ENCODE results near the gene CNTNAP4. TPM values are rescaled to one million over a fixed set of nuclear protein-coding genes. Genes with fewer than 3 reads are reported as not detected.

Gene CNTNAP4
- total RNA-seq, 1 experiment from 2014 or later = not detected

- DNase-seq = no peak
- intact Hi-C loops (cut with micrococcal nuclease; ENCODE audit: unreplicated experiment) = no loop called here
- no peaks in the 10 kb centered on the region for H4K20me1 ChIP-seq (ENCODE audit: insufficient read depth)
- H3K4me3 ChIP-seq = no peak overlapping the region
- H3K4me1 ChIP-seq (replicated peaks; ENCODE audit: insufficient read depth) = no peaks in the 10 kb centered on the region
- no peaks in the 10 kb centered on the region for H3K9me3 ChIP-seq (ENCODE audit: insufficient read depth, low read depth)
- no TSS peak for BruUV-seq (replicated peaks)
- H3K36me3 ChIP-seq (ENCODE audit: low read depth) = no peaks in the 10 kb centered on the region
- TF ChIP-seq, protein P1, sequence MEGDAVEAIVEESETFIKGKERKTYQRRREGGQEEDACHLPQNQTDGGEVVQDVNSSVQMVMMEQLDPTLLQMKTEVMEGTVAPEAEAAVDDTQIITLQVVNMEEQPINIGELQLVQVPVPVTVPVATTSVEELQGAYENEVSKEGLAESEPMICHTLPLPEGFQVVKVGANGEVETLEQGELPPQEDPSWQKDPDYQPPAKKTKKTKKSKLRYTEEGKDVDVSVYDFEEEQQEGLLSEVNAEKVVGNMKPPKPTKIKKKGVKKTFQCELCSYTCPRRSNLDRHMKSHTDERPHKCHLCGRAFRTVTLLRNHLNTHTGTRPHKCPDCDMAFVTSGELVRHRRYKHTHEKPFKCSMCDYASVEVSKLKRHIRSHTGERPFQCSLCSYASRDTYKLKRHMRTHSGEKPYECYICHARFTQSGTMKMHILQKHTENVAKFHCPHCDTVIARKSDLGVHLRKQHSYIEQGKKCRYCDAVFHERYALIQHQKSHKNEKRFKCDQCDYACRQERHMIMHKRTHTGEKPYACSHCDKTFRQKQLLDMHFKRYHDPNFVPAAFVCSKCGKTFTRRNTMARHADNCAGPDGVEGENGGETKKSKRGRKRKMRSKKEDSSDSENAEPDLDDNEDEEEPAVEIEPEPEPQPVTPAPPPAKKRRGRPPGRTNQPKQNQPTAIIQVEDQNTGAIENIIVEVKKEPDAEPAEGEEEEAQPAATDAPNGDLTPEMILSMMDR (conservative IDR thresholded peaks at IDR 0.05) = no peak
- no peak for TF ChIP-seq EZH2 (IDR thresholded peaks at IDR 0.05; ENCODE audit: low read depth)
- H3F3A ChIP-seq (ENCODE audit: insufficient read depth, low read depth) = no peaks in the 10 kb centered on the region
- H3K27me3 ChIP-seq (ENCODE audit: insufficient read depth, low read depth) = no peaks in the 10 kb centered on the region
- H3K4me2 ChIP-seq = no peak overlapping the region
- H3K79me2 ChIP-seq (ENCODE audit: low read depth) = no peaks in the 10 kb centered on the region
- no peak overlapping the region for H3K27ac ChIP-seq
- H3K9me2 ChIP-seq (ENCODE audit: insufficient read depth) = no peaks in the 10 kb centered on the region
- H2AFZ ChIP-seq = no peak overlapping the region
- POLR2A ChIA-PET (ENCODE audit: unreplicated experiment) = no interaction called here
- CTCF ChIA-PET = no interaction called here
Observed at GRCh38 chr16:76309639-76310335, 32.6 kb downstream of the CNTNAP4 start.

- H2AFZ ChIP-seq = no peak overlapping the region
- no peak for DNase-seq
- H3K27ac ChIP-seq = no peak overlapping the region
- H3K9me3 ChIP-seq (ENCODE audit: insufficient read depth, low read depth) = no peaks in the 10 kb centered on the region
- H3F3A ChIP-seq (ENCODE audit: insufficient read depth, low read depth) = no peaks in the 10 kb centered on the region
- no peaks in the 10 kb centered on the region for H3K9me2 ChIP-seq (ENCODE audit: insufficient read depth)
- no peaks in the 10 kb centered on the region for H4K20me1 ChIP-seq (ENCODE audit: insufficient read depth)
- POLR2A ChIA-PET (ENCODE audit: unreplicated experiment) = no interaction called here
- no peak overlapping the region for H3K4me2 ChIP-seq
- TF ChIP-seq, protein P1 (conservative IDR thresholded peaks at IDR 0.05) = no peak
- no peak for TF ChIP-seq EZH2 (IDR thresholded peaks at IDR 0.05; ENCODE audit: low read depth)
- no TSS peak for BruUV-seq (replicated peaks)
- no peak overlapping the region for H3K4me3 ChIP-seq
- no peaks in the 10 kb centered on the region for H3K27me3 ChIP-seq (ENCODE audit: insufficient read depth, low read depth)
- H3K79me2 ChIP-seq (ENCODE audit: low read depth) = no peaks in the 10 kb centered on the region
- CTCF ChIA-PET = no interaction called here
- intact Hi-C loops (cut with micrococcal nuclease; ENCODE audit: unreplicated experiment) = no loop called here
- no peaks in the 10 kb centered on the region for H3K36me3 ChIP-seq (ENCODE audit: low read depth)
- H3K4me1 ChIP-seq (replicated peaks; ENCODE audit: insufficient read depth) = no peaks in the 10 kb centered on the region
Observed at GRCh38 chr16:76311260-76311659, 34.1 kb downstream of the CNTNAP4 start.

- Histone ChIP-seq H3K27me3 (ENCODE audit: insufficient read depth, low read depth) (no peaks in the 10 kb centered on the region), H3K4me3 (no peak overlapping the region), H3K36me3 (ENCODE audit: low read depth) (no peaks in the 10 kb centered on the region), H3K9me3 (ENCODE audit: insufficient read depth, low read depth) (no peaks in the 10 kb centered on the region), H3K27ac (no peak overlapping the region), H3K4me2 (no peak overlapping the region), H3K9me2 (ENCODE audit: insufficient read depth) (no peaks in the 10 kb centered on the region), H4K20me1 (ENCODE audit: insufficient read depth) (no peaks in the 10 kb centered on the region), H3K4me1 (replicated peaks; ENCODE audit: insufficient read depth) (no peaks in the 10 kb centered on the region), H3K79me2 (ENCODE audit: low read depth) (no peaks in the 10 kb centered on the region), H3F3A (ENCODE audit: insufficient read depth, low read depth) (no peaks in the 10 kb centered on the region), H2AFZ (no peak overlapping the region)
- DNase-seq = no peak
- POLR2A ChIA-PET (ENCODE audit: unreplicated experiment) = no interaction called here
- intact Hi-C loops (cut with micrococcal nuclease; ENCODE audit: unreplicated experiment) = no loop called here
- no peak for TF ChIP-seq EZH2 (IDR thresholded peaks at IDR 0.05; ENCODE audit: low read depth)
- TF ChIP-seq, protein P1 (conservative IDR thresholded peaks at IDR 0.05) = no peak
- CTCF ChIA-PET = no interaction called here
- BruUV-seq (replicated peaks) = no TSS peak
Observed at GRCh38 chr16:76318565-76318964, 41.4 kb downstream of the CNTNAP4 start.
